ENCODE results near the gene NME2.
"Not testable (repeated sequence)": the region's sequence is repeated elsewhere in the genome, so short reads cannot be mapped to it uniquely, and the experiment has no call there.

NME2 gene

GRCh38 chr17:51166198-51166986, at the start of gene NME2:
TSS of gene NME2 (plus strand) at chr17:51166411. CDS start at chr17:51166831, 420 bp downstream.
- DNase-seq: peak; percentile 80

- no peak for DNase-seq
Measured at GRCh38 chr17:51118330-51119195, 47.6 kb upstream of the NME2 start.

- DNase-seq: peak; percentile 56
Measured at GRCh38 chr17:51119415-51120356, 46.5 kb upstream of the NME2 start.

GRCh38 chr17:51120357-51120738, 45.9 kb upstream of the NME2 start:
- DNase-seq: no peak

- DNase-seq: peak; percentile 92
Measured at GRCh38 chr17:51120739-51121619, 45.2 kb upstream of the NME2 start, which contains the start of gene SPAG9. TSS of gene SPAG9 (minus strand) at chr17:51120868. CDS start at chr17:51120656, 212 bp downstream.

GRCh38 chr17:51121620-51122472, 44.4 kb upstream of the NME2 start:
- peak; percentile 76 for DNase-seq

- DNase-seq: not testable (repeated sequence)
Measured at GRCh38 chr17:51122473-51123115, 43.6 kb upstream of the NME2 start.

GRCh38 chr17:51124640-51125503, 41.3 kb upstream of the NME2 start:
- no peak for DNase-seq

GRCh38 chr17:51128076-51128475, 38.1 kb upstream of the NME2 start:
- peak; percentile 36 for DNase-seq

GRCh38 chr17:51132964-51133319, 33.3 kb upstream of the NME2 start:
- no peak for DNase-seq

- no peak for DNase-seq
Measured at GRCh38 chr17:51133365-51133764, 32.8 kb upstream of the NME2 start.

- DNase-seq: no peak
Measured at GRCh38 chr17:51135956-51136355, 30.3 kb upstream of the NME2 start.

- no peak for DNase-seq
Measured at GRCh38 chr17:51142597-51142996, 23.6 kb upstream of the NME2 start.

GRCh38 chr17:51144266-51145022, 21.8 kb upstream of the NME2 start:
- no peak for DNase-seq

GRCh38 chr17:51147650-51148049, 18.6 kb upstream of the NME2 start:
- no peak for DNase-seq

GRCh38 chr17:51149163-51149562, 17.0 kb upstream of the NME2 start:
- DNase-seq: no peak

GRCh38 chr17:51150932-51151331, 15.3 kb upstream of the NME2 start:
- no peak for DNase-seq

GRCh38 chr17:51152766-51153209, 13.4 kb upstream of the NME2 start:
- no peak for DNase-seq

All from activated CD4-positive, CD25-positive, alpha-beta regulatory T cell treated with anti-CD3 and anti-CD28 coated beads, Interleukin-2, amount 50 U/mL, for 72 hours (primary cell).